ENCODE measurements around the gene PRSS22. TPM values are rescaled to one million over a fixed set of nuclear protein-coding genes. Genes with fewer than 3 reads are reported as not detected.

The PRSS22 gene
- total RNA-seq, 4 donors from 2014 or later: not detected

GRCh38 chr16:2822496-2822895 lies 35.5 kb downstream of the PRSS22 start:
- Histone ChIP-seq H3K36me3 (no peaks in the 10 kb centered on the region), H3K4me3 (no peak overlapping the region), H3K27me3 (peaks cover 0 to 60% (median 0%) of the 10 kb centered on the region in 4 donors), H3K4me1 (no peaks in the 10 kb centered on the region), H3K9me3 (no peaks in the 10 kb centered on the region), H3K27ac (replicated peaks in 1 of 4) (no peak overlapping the region)
- 63% methylated on average over 4 of the region's 4 CpGs for WGBS
- TF ChIP-seq CTCF (IDR thresholded peaks at IDR 0.05) (no peak), POLR2A (IDR thresholded peaks at IDR 0.05; ENCODE audit: low read depth) (no peak), EP300 (IDR thresholded peaks at IDR 0.05) (no peak), POLR2AphosphoS5 (IDR thresholded peaks at IDR 0.05) (no peak)
- intact Hi-C loops (cut with DNase I): no loop called here
- no peak for DNase-seq (ENCODE audit: extremely low spot score)

GRCh38 chr16:2822158-2822495 lies 35.8 kb downstream of the PRSS22 start:
- no peak overlapping the region for H3K4me3 ChIP-seq
- 79% methylated on average over 8 of the region's 8 CpGs for WGBS
- H3K9me3 ChIP-seq: no peaks in the 10 kb centered on the region
- TF ChIP-seq POLR2AphosphoS5 (IDR thresholded peaks at IDR 0.05): no peak
- no peak for TF ChIP-seq POLR2A (IDR thresholded peaks at IDR 0.05; ENCODE audit: low read depth)
- TF ChIP-seq EP300 (IDR thresholded peaks at IDR 0.05): no peak
- no peak for TF ChIP-seq CTCF (IDR thresholded peaks at IDR 0.05)
- no peak for DNase-seq (ENCODE audit: extremely low spot score)
- no peaks in the 10 kb centered on the region for H3K36me3 ChIP-seq
- no peak overlapping the region for H3K27ac ChIP-seq (replicated peaks in 1 of 4)
- peaks cover 0 to 60% (median 1%) of the 10 kb centered on the region in 4 donors for H3K27me3 ChIP-seq
- intact Hi-C loops (cut with DNase I): no loop called here
- peaks cover 0 to 1% (median 0%) of the 10 kb centered on the region in 4 donors for H3K4me1 ChIP-seq

GRCh38 chr16:2821487-2822157 lies 36.3 kb downstream of the PRSS22 start:
- Histone ChIP-seq H3K4me3 (no peak overlapping the region), H3K4me1 (peaks cover 0 to 5% (median 0%) of the 10 kb centered on the region in 4 donors), H3K9me3 (no peaks in the 10 kb centered on the region), H3K27ac (replicated peaks in 1 of 4) (no peak overlapping the region), H3K27me3 (peaks cover 0 to 60% (median 4%) of the 10 kb centered on the region in 4 donors), H3K36me3 (no peaks in the 10 kb centered on the region)
- intact Hi-C loops (cut with DNase I): no loop called here
- DNase-seq (ENCODE audit: extremely low spot score): no peak
- TF ChIP-seq POLR2A (IDR thresholded peaks at IDR 0.05; ENCODE audit: low read depth) (no peak), CTCF (IDR thresholded peaks at IDR 0.05) (no peak), POLR2AphosphoS5 (IDR thresholded peaks at IDR 0.05) (no peak), EP300 (IDR thresholded peaks at IDR 0.05) (no peak)
- 78% methylated on average over 8 of the region's 9 CpGs for WGBS

- Histone ChIP-seq H3K9me3 (no peaks in the 10 kb centered on the region), H3K4me3 (no peak overlapping the region), H3K27ac (replicated peaks in 1 of 4) (no peak overlapping the region), H3K36me3 (no peaks in the 10 kb centered on the region), H3K4me1 (peaks cover 0 to 5% (median 0%) of the 10 kb centered on the region in 4 donors), H3K27me3 (peaks cover 0 to 62% (median 4%) of the 10 kb centered on the region in 4 donors)
- intact Hi-C loops (cut with DNase I): no loop called here
- no peak for DNase-seq (ENCODE audit: extremely low spot score)
- TF ChIP-seq POLR2AphosphoS5 (IDR thresholded peaks at IDR 0.05): no peak
- TF ChIP-seq EP300 (IDR thresholded peaks at IDR 0.05): no peak
- TF ChIP-seq POLR2A (IDR thresholded peaks at IDR 0.05; ENCODE audit: low read depth): no peak
- no peak for TF ChIP-seq CTCF (IDR thresholded peaks at IDR 0.05)
- 76% methylated on average over 9 of the region's 14 CpGs for WGBS
Observed at GRCh38 chr16:2820836-2821486, 37.0 kb downstream of the PRSS22 start.

All from esophagus muscularis mucosa (tissue), 4 donors.